K562 (cell line): ENCODE results near the gene RAB3GAP2.

ENCODE experiments used
- EZH2 ChIP-seq: IDR thresholded peaks from 2 replicates; pipeline ENCODE4 v1.6.1; 2012; ENCODE audit warnings: low read depth, mild to moderate bottlenecking, inconsistent platforms, low read length, borderline replicate concordance
- MAX ChIP-seq: sonication (generic); formaldehyde crosslinking; IDR thresholded peaks from 2 replicates; pipeline ENCODE4 v1.9.0; 2022; ENCODE audit warnings: mild to moderate bottlenecking, missing genetic modification reagents
- NRF1 ChIP-seq, 2 experiments: fragments of 450-650 bp; IDR thresholded peaks in 1 of 2; conservative IDR thresholded peaks in 1 of 2; 2 replicates each; pipeline ENCODE4 v1.6.1; 2014; ENCODE audit warnings: mild to moderate bottlenecking in 2 of 2
- POLR2A ChIP-seq: fragments of 450-650 bp; conservative IDR thresholded peaks from 2 replicates; pipeline ENCODE4 v1.6.1; 2016
- SMC3 ChIP-seq: conservative IDR thresholded peaks from 2 replicates; pipeline ENCODE4 v1.6.1; 2011; ENCODE audit warnings: low read depth, low read length, improper control_type of control experiment; ENCODE audit not compliant: insufficient read depth
- TSC22D4 ChIP-seq: fragments of 450-650 bp; IDR thresholded peaks from 2 replicates; pipeline ENCODE4 v1.6.1; 2016; ENCODE audit warnings: missing genetic modification characterization, missing biosample characterization, control low read depth
- ZBTB17 ChIP-seq: fragments of 450-650 bp; formaldehyde crosslinking; IDR thresholded peaks from 2 replicates; pipeline ENCODE4 v1.4.0; 2020; ENCODE audit warnings: mild to moderate bottlenecking
- ZZZ3 ChIP-seq: fragments of 450-650 bp; IDR thresholded peaks from 2 replicates; pipeline ENCODE4 v1.6.1; 2016; ENCODE audit warnings: antibody characterized with exemption, mild to moderate bottlenecking, moderate library complexity

- TF ChIP-seq ZBTB17 (CRISPR knock-in tag) (no peak), SMC3 (no peak), POLR2A (no peak), TSC22D4 (no peak), MAX (no peak), EZH2 (no peak), NRF1 (conservative IDR thresholded peaks at IDR 0.05 in 1 of 2, IDR thresholded peaks at IDR 0.05 in 1 of 2) (no peak), ZZZ3 (no peak)
Observed at GRCh38 chr1:220267630-220268029, 4.6 kb downstream of the RAB3GAP2 start.
